K562 (cell line): ENCODE measurements around the gene CNRIP1. TPM values are rescaled to one million over a fixed set of nuclear protein-coding genes. Genes with fewer than 3 reads are reported as not detected.
A peak's percentile ranks its signal among the peaks of the same experiment; 100 is the strongest.

Experiments
- CAMTA2 ChIP-seq: fragments of 250-450 bp; sonication (Bioruptor Pico); conservative IDR thresholded peaks from 2 replicates; pipeline ENCODE4 v1.5.1; 2022
- HDAC1 ChIP-seq, 2 experiments: fragments of 450-650 bp; IDR thresholded peaks; 2 replicates each; pipeline ENCODE4 v1.6.1; 2016 to 2017; ENCODE audit warnings: inconsistent platforms in 1 of 2, mild to moderate bottlenecking in 1 of 2, moderate library complexity in 1 of 2
- HNRNPUL1 ChIP-seq: fragments of 200-400 bp; formaldehyde crosslinking; IDR thresholded peaks from 2 replicates; pipeline ENCODE4 v1.6.1; 2017; ENCODE audit warnings: low read length
- ILK ChIP-seq: fragments of 450-650 bp; IDR thresholded peaks from 2 replicates; pipeline ENCODE4 v1.6.1; 2016; ENCODE audit warnings: missing genetic modification characterization, low read depth, mild to moderate bottlenecking, missing compliant biosample characterization, moderate library complexity, borderline replicate concordance
- JUND ChIP-seq, 2 experiments: IDR thresholded peaks; 2 replicates in 1 of 2; 3 replicates in 1 of 2; pipeline ENCODE4 v1.6.1; 2011; ENCODE audit warnings: borderline replicate concordance in 2 of 2, low read depth in 2 of 2, low read length in 2 of 2, improper control_type of control experiment in 1 of 2, missing biosample characterization in 1 of 2, missing genetic modification characterization in 1 of 2, missing genetic modification reagents in 1 of 2
- OTX1 ChIP-seq: fragments of 450-650 bp; formaldehyde crosslinking; IDR thresholded peaks from 2 replicates; pipeline ENCODE4 v1.4.0; 2022; ENCODE audit warnings: mild to moderate bottlenecking
- RBFOX2 ChIP-seq: fragments of 200-400 bp; formaldehyde crosslinking; IDR thresholded peaks from 2 replicates; pipeline ENCODE4 v1.6.1; 2017; ENCODE audit warnings: low read depth, mild to moderate bottlenecking, low read length, moderate library complexity
- RBM22 ChIP-seq: fragments of 200-400 bp; formaldehyde crosslinking; IDR thresholded peaks from 2 replicates; pipeline ENCODE4 v1.6.1; 2018; ENCODE audit warnings: low read length, low read depth; ENCODE audit not compliant: poor library complexity, severe bottlenecking
- SRF ChIP-seq, 2 experiments: fragments of 250-450, 450-650 bp in 1 of 2; sonication (Bioruptor Pico) in 1 of 2; sonication (generic) in 1 of 2; formaldehyde crosslinking; IDR thresholded peaks; 2 replicates each; pipeline versions ENCODE4 v1.5.0 to v1.5.1; 2020 to 2022; ENCODE audit warnings: mild to moderate bottlenecking in 1 of 2, missing genetic modification reagents in 1 of 2
- TEAD2 ChIP-seq: fragments of 450-650 bp; IDR thresholded peaks from 2 replicates; pipeline ENCODE4 v1.6.1; 2016; ENCODE audit warnings: missing genetic modification characterization, control low read depth, missing compliant biosample characterization
- TSHZ1 ChIP-seq: fragments of 250-450 bp; sonication (Bioruptor Pico); IDR thresholded peaks from 2 replicates; pipeline ENCODE4 v1.4.0; 2020; ENCODE audit warnings: mild to moderate bottlenecking, moderate library complexity
- UBTF ChIP-seq, 2 experiments: IDR thresholded peaks; 2 replicates each; pipeline ENCODE4 v1.6.1; 2012; ENCODE audit warnings: improper control_type of control experiment in 2 of 2, low read depth in 2 of 2, low read length in 2 of 2, borderline replicate concordance in 1 of 2
- XRCC4 ChIP-seq: IDR thresholded peaks from one replicate; pipeline ENCODE4 v1.6.1; 2011; ENCODE audit not compliant: insufficient read depth, insufficient read length; ENCODE audit errors: extremely low read depth
- ZNF316 ChIP-seq: fragments of 450-650 bp; IDR thresholded peaks from 2 replicates; pipeline ENCODE4 v1.6.1; 2016
- ZNF79 ChIP-seq: fragments of 250-450 bp; sonication (Bioruptor Pico); IDR thresholded peaks from 2 replicates; pipeline ENCODE4 v1.4.0; 2020; ENCODE audit warnings: low read depth, mild to moderate bottlenecking, moderate library complexity
- polyA plus RNA-seq, 8 experiments: library from polyadenylated mRNA; depleted of rRNA in 4 of 8; stranded (reverse) in 5 of 8; unstranded in 3 of 8; fragments of >200 nt; fragmentation: Nextera tagmentation in 2 of 8; fragmentation: Illumina TruSeq in 1 of 8; extraction: Ambion mirVana in 2 of 8; extraction: Trizol in 1 of 8; gene quantifications; 2 replicates each; pipeline versions ENCODE4 v1.2.1 to v1.2.3, GENCODE V29; 2011 to 2014; ENCODE audit warnings: inconsistent platforms in 1 of 8, missing spikeins in 1 of 8
- total RNA-seq, 7 experiments: library from RNA; depleted of rRNA in 6 of 7; stranded (reverse); fragments of >200 nt in 6 of 7; fragmentation: Illumina TruSeq in 2 of 7; extraction: Trizol in 2 of 7; gene quantifications; 2 replicates each; pipeline versions ENCODE4 v1.2.1 to v1.2.3, GENCODE V29; 2011 to 2021; ENCODE audit warnings: low replicate concordance in 1 of 7
- TF ChIP-seq, protein P1 (sequence below): fragments of 200-400 bp; formaldehyde crosslinking; IDR thresholded peaks from 2 replicates; pipeline ENCODE4 v1.6.1; 2017; ENCODE audit warnings: mild to moderate bottlenecking, low read depth, low read length, moderate library complexity

The CNRIP1 gene
- total and polyA plus RNA-seq, 9 of the 15 experiments (the other 6 are each of a cell fraction or from before 2014, with no cell fraction given), result 0.59 to 2.1 (median 1.5) TPM

- TF ChIP-seq TSHZ1, result no peak
- peak in 1 of 2 experiments; percentile 32; a peak in 1 of 4 replicates for TF ChIP-seq HDAC1 (IDR thresholded peaks at IDR 0.05)
- TF ChIP-seq, protein P1, sequence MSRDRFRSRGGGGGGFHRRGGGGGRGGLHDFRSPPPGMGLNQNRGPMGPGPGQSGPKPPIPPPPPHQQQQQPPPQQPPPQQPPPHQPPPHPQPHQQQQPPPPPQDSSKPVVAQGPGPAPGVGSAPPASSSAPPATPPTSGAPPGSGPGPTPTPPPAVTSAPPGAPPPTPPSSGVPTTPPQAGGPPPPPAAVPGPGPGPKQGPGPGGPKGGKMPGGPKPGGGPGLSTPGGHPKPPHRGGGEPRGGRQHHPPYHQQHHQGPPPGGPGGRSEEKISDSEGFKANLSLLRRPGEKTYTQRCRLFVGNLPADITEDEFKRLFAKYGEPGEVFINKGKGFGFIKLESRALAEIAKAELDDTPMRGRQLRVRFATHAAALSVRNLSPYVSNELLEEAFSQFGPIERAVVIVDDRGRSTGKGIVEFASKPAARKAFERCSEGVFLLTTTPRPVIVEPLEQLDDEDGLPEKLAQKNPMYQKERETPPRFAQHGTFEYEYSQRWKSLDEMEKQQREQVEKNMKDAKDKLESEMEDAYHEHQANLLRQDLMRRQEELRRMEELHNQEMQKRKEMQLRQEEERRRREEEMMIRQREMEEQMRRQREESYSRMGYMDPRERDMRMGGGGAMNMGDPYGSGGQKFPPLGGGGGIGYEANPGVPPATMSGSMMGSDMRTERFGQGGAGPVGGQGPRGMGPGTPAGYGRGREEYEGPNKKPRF, result no peak
- no peak for TF ChIP-seq ILK (tag)
- TF ChIP-seq CAMTA2 (CRISPR knock-in tag), result no peak
- 0 out of 2 replicates have a peak, but pooled peaks have one; percentile 54 for TF ChIP-seq OTX1
- TF ChIP-seq ZNF316, result peak; percentile 87
- no peak for TF ChIP-seq TEAD2 (tag)
- no peak for TF ChIP-seq RBM22
- TF ChIP-seq XRCC4, result no peak
- no peak; the same call in 1 of the 2 replicates for TF ChIP-seq JUND (IDR thresholded peaks at IDR 0.05; ENCODE audit: borderline replicate concordance, low read depth, low read length)
- no peak for TF ChIP-seq JUND (tag; IDR thresholded peaks at IDR 0.05; ENCODE audit: borderline replicate concordance, low read depth, low read length)
- TF ChIP-seq ZNF79 (CRISPR knock-in tag), result no peak
- no peak for TF ChIP-seq RBFOX2
- TF ChIP-seq UBTF (IDR thresholded peaks at IDR 0.05; ENCODE audit: borderline replicate concordance in 1 of 2, low read depth in 2 of 2, low read length in 2 of 2), result no peak
- TF ChIP-seq HNRNPUL1, result no peak
- TF ChIP-seq SRF (CRISPR knock-in tag; IDR thresholded peaks at IDR 0.05), result no peak
Measured at GRCh38 chr2:68253219-68254068, 66.3 kb downstream of the CNRIP1 start (continued).
